Ovary (tissue), 3 donors: ENCODE data around the gene TRMU.

ENCODE experiments used
- POLR2A ChIP-seq: fragments of 450-650 bp; IDR thresholded peaks from one replicate; pipeline ENCODE4 v1.6.1; 2017; ENCODE audit warnings: antibody characterized with exemption, mild to moderate bottlenecking, moderate library complexity
- TF ChIP-seq, protein P1 (sequence below), 3 donors: fragments of 450-650 bp in 2 of 3; fragments of 200-600 bp in 1 of 3; IDR thresholded peaks; one replicate each; pipeline versions ENCODE4 v1.5.1 to v1.8.0; 2016 to 2022; ENCODE audit warnings: antibody characterized with exemption in 3 of 3, mild to moderate bottlenecking in 1 of 3
- donor health status: DM: no; HTN: no; CAD: no.

DNA sequence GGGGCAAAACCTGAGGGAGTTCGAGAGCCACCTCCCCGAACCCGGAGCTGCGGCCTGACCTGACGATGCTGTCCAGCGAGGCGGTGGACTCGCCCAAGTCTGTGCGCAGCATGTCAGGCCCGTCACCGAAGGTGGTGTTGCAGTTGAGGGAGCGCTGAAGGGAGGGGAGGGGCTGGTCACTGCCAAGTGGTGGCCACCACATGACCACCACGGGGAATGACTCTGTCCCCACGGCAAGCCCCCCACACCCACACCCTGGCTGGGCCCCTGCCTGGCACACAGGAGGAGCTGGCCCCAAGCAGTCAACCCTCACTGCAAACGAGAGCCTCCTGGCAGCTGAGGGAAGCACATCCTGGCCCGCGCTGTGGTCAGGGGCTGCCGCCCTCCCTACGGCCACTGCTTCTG is 30.8 kb downstream of the TRMU start:
- TF ChIP-seq, protein P1, sequence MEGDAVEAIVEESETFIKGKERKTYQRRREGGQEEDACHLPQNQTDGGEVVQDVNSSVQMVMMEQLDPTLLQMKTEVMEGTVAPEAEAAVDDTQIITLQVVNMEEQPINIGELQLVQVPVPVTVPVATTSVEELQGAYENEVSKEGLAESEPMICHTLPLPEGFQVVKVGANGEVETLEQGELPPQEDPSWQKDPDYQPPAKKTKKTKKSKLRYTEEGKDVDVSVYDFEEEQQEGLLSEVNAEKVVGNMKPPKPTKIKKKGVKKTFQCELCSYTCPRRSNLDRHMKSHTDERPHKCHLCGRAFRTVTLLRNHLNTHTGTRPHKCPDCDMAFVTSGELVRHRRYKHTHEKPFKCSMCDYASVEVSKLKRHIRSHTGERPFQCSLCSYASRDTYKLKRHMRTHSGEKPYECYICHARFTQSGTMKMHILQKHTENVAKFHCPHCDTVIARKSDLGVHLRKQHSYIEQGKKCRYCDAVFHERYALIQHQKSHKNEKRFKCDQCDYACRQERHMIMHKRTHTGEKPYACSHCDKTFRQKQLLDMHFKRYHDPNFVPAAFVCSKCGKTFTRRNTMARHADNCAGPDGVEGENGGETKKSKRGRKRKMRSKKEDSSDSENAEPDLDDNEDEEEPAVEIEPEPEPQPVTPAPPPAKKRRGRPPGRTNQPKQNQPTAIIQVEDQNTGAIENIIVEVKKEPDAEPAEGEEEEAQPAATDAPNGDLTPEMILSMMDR (IDR thresholded peaks at IDR 0.05): no peak
- no peak for TF ChIP-seq POLR2A
